GM12801 (cell line): ENCODE data around the gene LRP2.

Source experiments
- CTCF ChIP-seq: IDR thresholded peaks from one replicate; pipeline ENCODE4 v1.5.1; 2011; ENCODE audit warnings: control low read depth; ENCODE audit not compliant: insufficient read length; ENCODE audit errors: extremely low read depth

The LRP2 gene

GRCh38 chr2:169386722-169387121 is 24.4 kb upstream of the LRP2 start:
- TF ChIP-seq CTCF, result no peak

- TF ChIP-seq CTCF, result no peak
Observed at GRCh38 chr2:169384816-169385215, 22.5 kb upstream of the LRP2 start.

- no peak for TF ChIP-seq CTCF
Observed at GRCh38 chr2:169372561-169372960, 10.2 kb upstream of the LRP2 start.

- TF ChIP-seq CTCF, result no peak
Observed at GRCh38 chr2:169366066-169366465, 3.7 kb upstream of the LRP2 start.

GRCh38 chr2:169365029-169365480 is 2.7 kb upstream of the LRP2 start:
- no peak for TF ChIP-seq CTCF

- TF ChIP-seq CTCF, result no peak
Observed at GRCh38 chr2:169363560-169364150, 1.3 kb upstream of the LRP2 start.

- TF ChIP-seq CTCF, result no peak
Observed at GRCh38 chr2:169362894-169363559, 693 bp upstream of the LRP2 start.
